Measurements from ENCODE around the gene CLSTN2.

GRCh38 chr3:139974809-139975425, 39.9 kb downstream of the CLSTN2 start:
- TF ChIP-seq POLR2A (IDR thresholded peaks at IDR 0.05) (no peak), CTCF (IDR thresholded peaks at IDR 0.05) (no peak)
